Neuronal stem cell (in vitro differentiated cells): ENCODE results near the gene MAP3K20.

Experiments used
- DNase-seq: peaks from one replicate; pipeline ENCODE4 v3.0.0-alpha.2; 2013; ENCODE audit warnings: low spot score
- H2AFZ ChIP-seq: one replicate; pipeline ENCODE4 v1.6.1; 2013; ENCODE audit warnings: mild to moderate bottlenecking, low read length, inconsistent platforms
- H2AK5ac ChIP-seq: 2 replicates; pipeline ENCODE4 v1.6.1; 2013; ENCODE audit warnings: low read depth, mild to moderate bottlenecking, inconsistent platforms, low read length, moderate library complexity, mixed read lengths
- H2BK120ac ChIP-seq: 2 replicates; pipeline ENCODE4 v1.6.1; 2013; ENCODE audit warnings: low read depth, mild to moderate bottlenecking, inconsistent platforms, low read length, moderate library complexity, mixed read lengths
- H2BK12ac ChIP-seq: one replicate; pipeline ENCODE4 v1.6.1; 2013; ENCODE audit warnings: low read length, inconsistent platforms
- H2BK15ac ChIP-seq: 2 replicates; pipeline ENCODE4 v1.6.1; 2013; ENCODE audit warnings: mild to moderate bottlenecking, low read length, inconsistent platforms, mixed read lengths
- H2BK5ac ChIP-seq: one replicate; pipeline ENCODE4 v1.6.1; 2013; ENCODE audit warnings: inconsistent platforms, mild to moderate bottlenecking, low read length, moderate library complexity
- H3K14ac ChIP-seq: one replicate; pipeline ENCODE4 v1.6.1; 2013; ENCODE audit warnings: low read length, inconsistent platforms
- H3K18ac ChIP-seq: 2 replicates; pipeline ENCODE4 v1.6.1; 2013; ENCODE audit warnings: low read length, inconsistent platforms
- H3K23ac ChIP-seq: 2 replicates; pipeline ENCODE4 v1.6.1; 2013; ENCODE audit warnings: low read depth, mild to moderate bottlenecking, mixed read lengths, low read length, inconsistent platforms; ENCODE audit not compliant: poor library complexity
- H3K27ac ChIP-seq: replicated peaks from 3 replicates; pipeline ENCODE4 v1.5.1; 2013; ENCODE audit warnings: low read length, inconsistent platforms
- H3K27me3 ChIP-seq, 3 experiments: 2 replicates each; pipeline ENCODE4 v1.6.1; 2013; ENCODE audit warnings: low read length in 3 of 3, mild to moderate bottlenecking in 2 of 3, inconsistent platforms in 1 of 3, low read depth in 1 of 3, mixed read lengths in 1 of 3, moderate library complexity in 1 of 3; ENCODE audit not compliant: control insufficient read depth in 3 of 3, insufficient read depth in 3 of 3
- H3K36me3 ChIP-seq, 2 donors: replicated peaks in 1 of 2; 2 replicates each; pipeline ENCODE4 v1.6.1; 2013; ENCODE audit warnings: low read length in 2 of 2; ENCODE audit not compliant: control insufficient read depth in 2 of 2, insufficient read depth in 2 of 2
- H3K4ac ChIP-seq: 2 replicates; pipeline ENCODE4 v1.6.1; 2013; ENCODE audit warnings: inconsistent platforms, mild to moderate bottlenecking, low read length, moderate library complexity
- H3K4me1 ChIP-seq, 2 donors: 1 replicate in 1 of 2; 2 replicates in 1 of 2; pipeline ENCODE4 v1.6.1; 2013; ENCODE audit warnings: low read length in 2 of 2, low read depth in 1 of 2; ENCODE audit not compliant: control insufficient read depth in 2 of 2, insufficient read depth in 1 of 2
- H3K4me2 ChIP-seq: one replicate; pipeline ENCODE4 v1.6.1; 2013; ENCODE audit warnings: mild to moderate bottlenecking, low read length, inconsistent platforms; ENCODE audit not compliant: insufficient read depth, poor library complexity, severe bottlenecking
- H3K4me3 ChIP-seq, 2 donors: 2 replicates each; pipeline ENCODE4 v1.5.1; 2013; ENCODE audit warnings: low read length in 2 of 2, mild to moderate bottlenecking in 2 of 2, inconsistent platforms in 1 of 2, moderate library complexity in 1 of 2
- H3K79me1 ChIP-seq: one replicate; pipeline ENCODE4 v1.6.1; 2013; ENCODE audit warnings: low read depth, mild to moderate bottlenecking, inconsistent platforms, low read length, moderate library complexity
- H3K9ac ChIP-seq: one replicate; pipeline ENCODE4 v1.6.1; 2013; ENCODE audit warnings: mild to moderate bottlenecking, low read depth, low read length, inconsistent platforms; ENCODE audit not compliant: poor library complexity
- H3K9me3 ChIP-seq, 2 donors: replicated peaks in 1 of 2; 2 replicates each; pipeline versions ENCODE3 to v1.6.1; 2013; ENCODE audit warnings: low read length in 2 of 2, mild to moderate bottlenecking in 2 of 2, inconsistent platforms in 1 of 2, low read depth in 1 of 2, mixed read lengths in 1 of 2, moderate library complexity in 1 of 2; ENCODE audit not compliant: control insufficient read depth in 2 of 2, insufficient read depth in 1 of 2
- H4K8ac ChIP-seq: one replicate; pipeline ENCODE4 v1.6.1; 2013; ENCODE audit warnings: low read depth, mild to moderate bottlenecking, inconsistent platforms, low read length, moderate library complexity
- H4K91ac ChIP-seq: one replicate; pipeline ENCODE4 v1.6.1; 2013; ENCODE audit warnings: low read length, low read depth, mild to moderate bottlenecking, inconsistent platforms; ENCODE audit not compliant: poor library complexity
- WGBS, 2 donors: extraction: QIAGEN DNeasy Blood & Tissue Kit; methylation state at CpG; one replicate each; pipeline ENCODE4 v1.1.7; 2013; ENCODE audit warnings: missing lambda C conversion rate in 2 of 2, mixed read lengths in 1 of 2; ENCODE audit not compliant: insufficient read length in 2 of 2, insufficient replicate concordance in 1 of 2; ENCODE audit errors: extremely low coverage in 2 of 2; 5-methylcytosine and 5-hydroxymethylcytosine counted together

The MAP3K20 gene

DNA sequence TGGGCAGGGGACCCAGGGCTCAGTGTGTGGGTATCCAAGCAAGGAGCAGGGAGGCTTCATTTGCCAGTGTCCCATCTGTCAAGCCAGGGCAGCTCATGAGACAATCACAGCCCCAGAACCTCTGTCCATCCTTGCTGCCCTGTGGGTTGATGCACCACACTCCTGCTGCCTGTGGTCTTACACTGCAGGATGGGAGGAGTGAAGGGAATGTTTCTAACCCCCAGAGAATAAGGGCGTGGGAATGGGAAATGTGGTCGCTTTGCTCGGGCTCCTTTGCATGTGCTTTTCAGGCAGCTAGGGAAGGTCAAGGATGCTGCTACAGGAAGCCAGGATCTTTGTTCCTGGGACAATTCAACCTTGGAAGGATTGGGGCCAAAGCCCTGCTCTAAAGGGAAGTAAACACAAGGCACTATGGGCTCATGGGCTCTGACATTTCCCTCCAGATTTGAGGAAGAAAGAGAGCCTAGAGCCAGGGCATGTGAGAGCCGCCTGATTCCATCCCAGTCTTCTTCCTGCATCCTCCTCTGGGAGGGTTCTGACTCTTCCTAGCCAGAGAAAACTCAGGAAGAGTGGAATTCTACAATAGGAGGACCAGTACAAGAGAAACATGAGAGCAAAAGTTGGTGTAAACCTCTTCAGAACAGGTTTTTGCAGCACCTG, 18.8 kb upstream of the MAP3K20 start:
- no CpG with 5 or more reads among the region's 4 CpGs for WGBS, 2 donors

GRCh38 chr2:173058097-173058496, 17.5 kb upstream of the MAP3K20 start:
- no peak overlapping the region for H3K27ac ChIP-seq
- no peak overlapping the region for H2AK5ac ChIP-seq
- no peak overlapping the region for H3K4me2 ChIP-seq
- DNase-seq, result no peak
- H3K36me3 ChIP-seq, result no peaks in the 10 kb centered on the region
- H3K9me3 ChIP-seq, result peaks cover 3 to 5% of the 10 kb centered on the region in 2 donors
- H3K79me1 ChIP-seq, result no peaks in the 10 kb centered on the region
- no peak overlapping the region for H2BK12ac ChIP-seq
- H3K23ac ChIP-seq, result no peak overlapping the region
- H3K4me3 ChIP-seq, result no peak overlapping the region
- H4K8ac ChIP-seq, result no peak overlapping the region
- no peaks in the 10 kb centered on the region for H3K27me3 ChIP-seq
- H2BK5ac ChIP-seq, result no peak overlapping the region
- H3K4ac ChIP-seq, result no peak overlapping the region
- H2AFZ ChIP-seq, result no peak overlapping the region
- H3K4me1 ChIP-seq, result peaks cover 2 to 4% of the 10 kb centered on the region in 2 donors
- H3K9ac ChIP-seq, result no peak overlapping the region
- no peak overlapping the region for H3K14ac ChIP-seq
- H2BK120ac ChIP-seq, result no peak overlapping the region
- H2BK15ac ChIP-seq, result no peak overlapping the region
- no peak overlapping the region for H3K18ac ChIP-seq
- H4K91ac ChIP-seq, result no peak overlapping the region

More for the DNA sequence above, 18.8 kb upstream of the MAP3K20 start:
- Histone ChIP-seq H3K36me3 (no peaks in the 10 kb centered on the region), H3K4me2 (no peak overlapping the region), H3K23ac (no peak overlapping the region), H4K8ac (no peak overlapping the region), H3K9ac (no peak overlapping the region), H3K4ac (no peak overlapping the region), H3K14ac (no peak overlapping the region), H2BK12ac (no peak overlapping the region), H2BK5ac (no peak overlapping the region), H2BK15ac (no peak overlapping the region), H3K4me3 (no peak overlapping the region), H3K4me1 (peaks cover 2 to 4% of the 10 kb centered on the region in 2 donors), H3K79me1 (no peaks in the 10 kb centered on the region), H3K27me3 (no peaks in the 10 kb centered on the region), H4K91ac (no peak overlapping the region), H2BK120ac (no peak overlapping the region), H2AK5ac (no peak overlapping the region), H2AFZ (peak overlapping the region; percentile 41), H3K9me3 (peaks cover 3 to 5% of the 10 kb centered on the region in 2 donors), H3K27ac (no peak overlapping the region), H3K18ac (no peak overlapping the region)
- DNase-seq, result no peak

- no peak overlapping the region for H3K9ac ChIP-seq
- H3K14ac ChIP-seq, result no peak overlapping the region
- H3K36me3 ChIP-seq, result no peaks in the 10 kb centered on the region
- no peaks in the 10 kb centered on the region for H3K79me1 ChIP-seq
- H3K4me3 ChIP-seq, result no peak overlapping the region
- DNase-seq, result no peak
- peaks cover 2 to 4% of the 10 kb centered on the region in 2 donors for H3K4me1 ChIP-seq
- WGBS, 2 donors, result no CpG with 5 or more reads among the region's 2 CpGs
- H3K18ac ChIP-seq, result no peak overlapping the region
- H3K9me3 ChIP-seq, result peaks cover 3 to 5% of the 10 kb centered on the region in 2 donors
- no peak overlapping the region for H2AFZ ChIP-seq
- H2BK15ac ChIP-seq, result no peak overlapping the region
- H3K4ac ChIP-seq, result no peak overlapping the region
- no peaks in the 10 kb centered on the region for H3K27me3 ChIP-seq
- H2BK120ac ChIP-seq, result no peak overlapping the region
- H2BK5ac ChIP-seq, result no peak overlapping the region
- H4K91ac ChIP-seq, result no peak overlapping the region
- H2BK12ac ChIP-seq, result no peak overlapping the region
- no peak overlapping the region for H3K4me2 ChIP-seq
- no peak overlapping the region for H2AK5ac ChIP-seq
- no peak overlapping the region for H4K8ac ChIP-seq
- H3K27ac ChIP-seq, result no peak overlapping the region
- no peak overlapping the region for H3K23ac ChIP-seq
These were observed 17.0 kb upstream of the MAP3K20 start for GRCh38 chr2:173058673-173059072.

- Histone ChIP-seq H2BK5ac (no peak overlapping the region), H3K4ac (no peak overlapping the region), H3K27me3 (no peaks in the 10 kb centered on the region), H2AFZ (no peak overlapping the region), H3K9ac (no peak overlapping the region), H3K9me3 (peaks cover 3 to 5% of the 10 kb centered on the region in 2 donors), H3K4me3 (no peak overlapping the region), H4K91ac (no peak overlapping the region), H3K14ac (no peak overlapping the region), H3K79me1 (no peaks in the 10 kb centered on the region), H3K23ac (no peak overlapping the region), H3K4me2 (no peak overlapping the region), H3K18ac (no peak overlapping the region), H3K4me1 (peaks cover 2 to 4% of the 10 kb centered on the region in 2 donors), H2BK12ac (no peak overlapping the region), H2AK5ac (no peak overlapping the region), H2BK120ac (no peak overlapping the region), H4K8ac (no peak overlapping the region), H3K27ac (no peak overlapping the region), H3K36me3 (no peaks in the 10 kb centered on the region), H2BK15ac (no peak overlapping the region)
- no CpG with 5 or more reads among the region's 3 CpGs for WGBS, 2 donors
- DNase-seq, result no peak
These were observed 16.4 kb upstream of the MAP3K20 start for GRCh38 chr2:173059292-173059691.
